ENCODE data around the gene PRXL2A. TPM values are rescaled to one million over a fixed set of nuclear protein-coding genes. Genes with fewer than 3 reads are reported as not detected.
A peak's percentile ranks its signal among the peaks of the same experiment; 100 is the strongest.

The PRXL2A gene
- total and polyA plus RNA-seq, 2 of the 4 experiments (the other 2 are of a cell fraction): 0.90 to 0.92 TPM

DNA sequence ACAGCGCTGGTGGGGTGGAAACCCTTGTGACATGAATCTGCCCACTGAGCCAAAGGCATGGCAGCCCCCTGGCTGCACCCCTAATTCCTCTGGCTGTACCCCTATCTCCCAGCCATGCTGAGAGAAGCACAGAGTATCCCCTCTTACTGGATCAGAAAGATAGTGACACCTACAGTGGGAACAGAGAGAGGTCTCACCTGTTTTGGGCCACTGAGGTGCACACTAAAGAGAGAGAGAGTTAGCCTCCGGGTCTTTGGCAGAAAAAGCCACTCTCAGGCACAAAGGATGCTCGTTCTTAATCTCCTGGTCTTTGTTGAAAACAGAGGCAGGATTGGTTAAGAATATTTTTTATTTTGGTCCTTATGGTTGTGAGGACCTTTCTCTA is 57.1 kb downstream of the PRXL2A start:
- Histone ChIP-seq H2BK20ac (ENCODE audit: low read depth, low read length) (no peak overlapping the region; the same call in 1 of the 2 replicates), H2BK120ac (ENCODE audit: low read depth, low read length) (peak overlapping the region; percentile 14; the same call in 1 of the 2 replicates), H2AFZ (replicated peaks; ENCODE audit: low read length, poor library complexity) (peak overlapping the region; percentile 64), H3K27me3 (ENCODE audit: control insufficient read depth, insufficient read depth, low read length) (no peaks in the 10 kb centered on the region), H3K79me1 (ENCODE audit: low read depth in 1 of 2, low read length in 2 of 2) (peaks cover 10 to 84% of the 10 kb centered on the region in 2 experiments), H2BK15ac (ENCODE audit: low read depth, low read length) (no peak overlapping the region), H3K23ac (ENCODE audit: low read depth, low read length) (no peak overlapping the region), H3K18ac (ENCODE audit: low read depth, low read length) (peak overlapping the region; percentile 30; the same call in 1 of the 2 replicates), H4K20me1 (ENCODE audit: insufficient read depth, low read length) (peaks cover 44% of the 10 kb centered on the region), H3K9me1 (ENCODE audit: insufficient read depth, low read length) (peaks cover 28% of the 10 kb centered on the region), H3K9ac (ENCODE audit: low read depth, low read length) (0 out of 2 replicates have a peak overlapping the region, but pooled peaks have one; percentile 2), H3K56ac (ENCODE audit: extremely low read depth, insufficient read depth, low read length) (no peak overlapping the region), H3K9me3 (ENCODE audit: control insufficient read depth, insufficient read depth, low read length) (no peaks in the 10 kb centered on the region), H3K4ac (ENCODE audit: low read depth, low read length) (peak overlapping the region; percentile 79), H3K14ac (replicated peaks; ENCODE audit: low read depth, low read length) (peak overlapping the region; percentile 60), H2AK9ac (replicated peaks; ENCODE audit: low read depth, low read length, poor library complexity) (peak overlapping the region; percentile 81), H3K36me3 (ENCODE audit: control insufficient read depth, insufficient read depth, low read length) (no peaks in the 10 kb centered on the region; the same call in 1 of the 2 replicates), H3K4me1 (ENCODE audit: control insufficient read depth, insufficient read depth, low read length) (peaks cover 39% of the 10 kb centered on the region), H4K5ac (ENCODE audit: low read depth, low read length) (peak overlapping the region; percentile 66), H2BK5ac (ENCODE audit: low read depth, low read length, poor library complexity, severe bottlenecking) (no peak overlapping the region), H4K8ac (ENCODE audit: low read depth in 2 of 2, low read length in 2 of 2) (peak overlapping the region; percentile 60 to 74; a peak in 3 of 4 replicates), H3K4me3 (ENCODE audit: insufficient read depth, low read depth, low read length) (no peak overlapping the region), H2AK5ac (ENCODE audit: low read depth, low read length) (peak overlapping the region; percentile 61), H3K4me2 (ENCODE audit: low read depth, low read length) (peak overlapping the region; percentile 31; the same call in 1 of the 2 replicates), H4K91ac (ENCODE audit: insufficient read depth, low read depth, low read length) (peak overlapping the region; percentile 37; the same call in 1 of the 2 replicates), H3K27ac (ENCODE audit: insufficient read depth, low read length) (peak overlapping the region; percentile 55; the same call in 1 of the 2 replicates)
- no TSS peak for BruUV-seq (replicated peaks)
- intact Hi-C loops (cut with micrococcal nuclease) (no loop called here), in situ Hi-C loops (cut with MboI; ENCODE audit: low sequenced_read_pairs) (loop anchor here (25.0 kb wide), 1 partner anchor 303 kb away; no protein-coding TSS in a partner anchor), dilution Hi-C loops (cut with HindIII; ENCODE audit: low sequenced_read_pairs, unreplicated experiment) (no loop called here)
- 100% methylated on average over 1 of the region's 3 CpGs; no CpG with 5 or more reads in 1 of the 2 experiments for WGBS, 2 experiments (ENCODE audit: extremely low coverage in 2 of 2, insufficient read length in 1 of 2)
- ChIA-PET CTCF (interaction anchor here (5.1 kb wide), 1 partner anchor 40 kb away, joined by 26 read pairs; no protein-coding TSS in a partner anchor), POLR2A (ENCODE audit: unreplicated experiment) (interaction anchor here (0.5 kb wide), 1 partner anchor 92 kb away, joined by 6 read pairs; no protein-coding TSS in a partner anchor)
- ATAC-seq (ENCODE audit: low read depth): no peak
- DNase-seq: no peak
- TF ChIP-seq BHLHE40 (IDR thresholded peaks at IDR 0.05; ENCODE audit: low read depth, low read length) (no peak), RFX5 (IDR thresholded peaks at IDR 0.05; ENCODE audit: low read depth, low read length) (no peak), MAZ (IDR thresholded peaks at IDR 0.05; ENCODE audit: borderline replicate concordance, low read depth, low read length) (no peak), RCOR1 (IDR thresholded peaks at IDR 0.05; ENCODE audit: insufficient replicate concordance, low read length) (no peak), NFE2L2 (IDR thresholded peaks at IDR 0.05; ENCODE audit: low read depth, low read length) (no peak), CHD1 (IDR thresholded peaks at IDR 0.05; ENCODE audit: low read depth, low read length) (no peak), MAFK (IDR thresholded peaks at IDR 0.05; ENCODE audit: low read depth, low read length) (no peak)
- TF ChIP-seq, protein P1, sequence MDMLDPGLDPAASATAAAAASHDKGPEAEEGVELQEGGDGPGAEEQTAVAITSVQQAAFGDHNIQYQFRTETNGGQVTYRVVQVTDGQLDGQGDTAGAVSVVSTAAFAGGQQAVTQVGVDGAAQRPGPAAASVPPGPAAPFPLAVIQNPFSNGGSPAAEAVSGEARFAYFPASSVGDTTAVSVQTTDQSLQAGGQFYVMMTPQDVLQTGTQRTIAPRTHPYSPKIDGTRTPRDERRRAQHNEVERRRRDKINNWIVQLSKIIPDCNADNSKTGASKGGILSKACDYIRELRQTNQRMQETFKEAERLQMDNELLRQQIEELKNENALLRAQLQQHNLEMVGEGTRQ (IDR thresholded peaks at IDR 0.05; ENCODE audit: low read depth, low read length): no peak
- TF ChIP-seq, protein P2, sequence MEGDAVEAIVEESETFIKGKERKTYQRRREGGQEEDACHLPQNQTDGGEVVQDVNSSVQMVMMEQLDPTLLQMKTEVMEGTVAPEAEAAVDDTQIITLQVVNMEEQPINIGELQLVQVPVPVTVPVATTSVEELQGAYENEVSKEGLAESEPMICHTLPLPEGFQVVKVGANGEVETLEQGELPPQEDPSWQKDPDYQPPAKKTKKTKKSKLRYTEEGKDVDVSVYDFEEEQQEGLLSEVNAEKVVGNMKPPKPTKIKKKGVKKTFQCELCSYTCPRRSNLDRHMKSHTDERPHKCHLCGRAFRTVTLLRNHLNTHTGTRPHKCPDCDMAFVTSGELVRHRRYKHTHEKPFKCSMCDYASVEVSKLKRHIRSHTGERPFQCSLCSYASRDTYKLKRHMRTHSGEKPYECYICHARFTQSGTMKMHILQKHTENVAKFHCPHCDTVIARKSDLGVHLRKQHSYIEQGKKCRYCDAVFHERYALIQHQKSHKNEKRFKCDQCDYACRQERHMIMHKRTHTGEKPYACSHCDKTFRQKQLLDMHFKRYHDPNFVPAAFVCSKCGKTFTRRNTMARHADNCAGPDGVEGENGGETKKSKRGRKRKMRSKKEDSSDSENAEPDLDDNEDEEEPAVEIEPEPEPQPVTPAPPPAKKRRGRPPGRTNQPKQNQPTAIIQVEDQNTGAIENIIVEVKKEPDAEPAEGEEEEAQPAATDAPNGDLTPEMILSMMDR (conservative IDR thresholded peaks at IDR 0.05; ENCODE audit: low read depth, low read length): no peak

Measured in IMR-90 (cell line).